ENCODE data around the gene GRIK2.

DNA sequence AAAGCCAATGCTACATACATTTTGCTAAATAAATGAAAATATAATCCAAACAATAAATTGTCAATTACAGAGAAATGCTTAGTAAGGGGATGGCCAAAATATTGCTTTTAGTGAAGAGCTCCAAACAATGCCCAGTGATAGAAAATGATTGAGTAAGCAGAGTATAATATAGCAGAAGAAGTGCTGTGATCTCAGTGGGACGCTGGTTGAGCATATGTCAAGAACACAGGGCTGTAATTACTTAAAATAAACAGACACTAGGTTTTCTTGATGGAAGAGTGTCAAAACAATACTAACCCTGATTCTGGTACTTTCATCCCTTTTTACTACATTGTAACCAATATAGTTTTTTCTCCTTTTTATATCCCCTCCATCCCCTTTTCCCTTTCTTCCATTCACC is 150.3 kb downstream of the GRIK2 start:
- TF ChIP-seq, protein P1, sequence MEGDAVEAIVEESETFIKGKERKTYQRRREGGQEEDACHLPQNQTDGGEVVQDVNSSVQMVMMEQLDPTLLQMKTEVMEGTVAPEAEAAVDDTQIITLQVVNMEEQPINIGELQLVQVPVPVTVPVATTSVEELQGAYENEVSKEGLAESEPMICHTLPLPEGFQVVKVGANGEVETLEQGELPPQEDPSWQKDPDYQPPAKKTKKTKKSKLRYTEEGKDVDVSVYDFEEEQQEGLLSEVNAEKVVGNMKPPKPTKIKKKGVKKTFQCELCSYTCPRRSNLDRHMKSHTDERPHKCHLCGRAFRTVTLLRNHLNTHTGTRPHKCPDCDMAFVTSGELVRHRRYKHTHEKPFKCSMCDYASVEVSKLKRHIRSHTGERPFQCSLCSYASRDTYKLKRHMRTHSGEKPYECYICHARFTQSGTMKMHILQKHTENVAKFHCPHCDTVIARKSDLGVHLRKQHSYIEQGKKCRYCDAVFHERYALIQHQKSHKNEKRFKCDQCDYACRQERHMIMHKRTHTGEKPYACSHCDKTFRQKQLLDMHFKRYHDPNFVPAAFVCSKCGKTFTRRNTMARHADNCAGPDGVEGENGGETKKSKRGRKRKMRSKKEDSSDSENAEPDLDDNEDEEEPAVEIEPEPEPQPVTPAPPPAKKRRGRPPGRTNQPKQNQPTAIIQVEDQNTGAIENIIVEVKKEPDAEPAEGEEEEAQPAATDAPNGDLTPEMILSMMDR (conservative IDR thresholded peaks at IDR 0.05), result no peak
- TF ChIP-seq EZH2 (IDR thresholded peaks at IDR 0.05; ENCODE audit: low read depth), result no peak

All from PC-9 (cell line).